ENCODE results near the gene KCNIP4.

- TF ChIP-seq, protein P1, sequence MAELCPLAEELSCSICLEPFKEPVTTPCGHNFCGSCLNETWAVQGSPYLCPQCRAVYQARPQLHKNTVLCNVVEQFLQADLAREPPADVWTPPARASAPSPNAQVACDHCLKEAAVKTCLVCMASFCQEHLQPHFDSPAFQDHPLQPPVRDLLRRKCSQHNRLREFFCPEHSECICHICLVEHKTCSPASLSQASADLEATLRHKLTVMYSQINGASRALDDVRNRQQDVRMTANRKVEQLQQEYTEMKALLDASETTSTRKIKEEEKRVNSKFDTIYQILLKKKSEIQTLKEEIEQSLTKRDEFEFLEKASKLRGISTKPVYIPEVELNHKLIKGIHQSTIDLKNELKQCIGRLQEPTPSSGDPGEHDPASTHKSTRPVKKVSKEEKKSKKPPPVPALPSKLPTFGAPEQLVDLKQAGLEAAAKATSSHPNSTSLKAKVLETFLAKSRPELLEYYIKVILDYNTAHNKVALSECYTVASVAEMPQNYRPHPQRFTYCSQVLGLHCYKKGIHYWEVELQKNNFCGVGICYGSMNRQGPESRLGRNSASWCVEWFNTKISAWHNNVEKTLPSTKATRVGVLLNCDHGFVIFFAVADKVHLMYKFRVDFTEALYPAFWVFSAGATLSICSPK (IDR thresholded peaks at IDR 0.05; ENCODE audit: borderline replicate concordance): no peak
- TF ChIP-seq BRCA1 (IDR thresholded peaks at IDR 0.05): no peak
- TF ChIP-seq BRCA1 (CRISPR knock-in tag; IDR thresholded peaks at IDR 0.05): no peak
- no peak for TF ChIP-seq POLR2AphosphoS5 (IDR thresholded peaks at IDR 0.05; ENCODE audit: control insufficient read depth, insufficient read depth, low read depth, low read length)
- TF ChIP-seq CTCF (IDR thresholded peaks at IDR 0.05 in 2 of 3, conservative IDR thresholded peaks at IDR 0.05 in 1 of 3; ENCODE audit: insufficient read depth in 2 of 3, low read depth in 1 of 3, low read length in 3 of 3): no peak
These were observed 856.0 kb downstream of the KCNIP4 start for GRCh38 chr4:21092531-21092930.
